HUES48 (cell line): ENCODE results near the gene TMBIM6.
"Not testable (repeated sequence)": the region's sequence is repeated elsewhere in the genome, so short reads cannot be mapped to it uniquely, and the experiment has no call there.

ENCODE experiments used
- H3K27ac ChIP-seq: one replicate; pipeline ENCODE4 v1.7.0; 2013; ENCODE audit warnings: low read depth, low read length, inconsistent platforms
- H3K27me3 ChIP-seq: 2 replicates; pipeline ENCODE4 v1.6.1; 2013; ENCODE audit warnings: mild to moderate bottlenecking, low read length; ENCODE audit not compliant: control insufficient read depth, insufficient read depth
- H3K36me3 ChIP-seq: 2 replicates; pipeline ENCODE4 v1.6.1; 2013; ENCODE audit warnings: low read length; ENCODE audit not compliant: control insufficient read depth, insufficient read depth
- H3K4me1 ChIP-seq: 2 replicates; pipeline ENCODE4 v1.6.1; 2013; ENCODE audit warnings: mild to moderate bottlenecking, low read length; ENCODE audit not compliant: control insufficient read depth, insufficient read depth
- H3K4me3 ChIP-seq: 2 replicates; pipeline ENCODE4 v1.5.1; 2013; ENCODE audit warnings: mild to moderate bottlenecking, low read depth, low read length
- H3K9ac ChIP-seq: 2 replicates; pipeline ENCODE4 v1.6.1; 2013; ENCODE audit warnings: mild to moderate bottlenecking, low read depth, low read length, moderate library complexity
- H3K9me3 ChIP-seq: 2 replicates; pipeline ENCODE4 v1.6.1; 2013; ENCODE audit warnings: low read length; ENCODE audit not compliant: control insufficient read depth, insufficient read depth

The TMBIM6 gene

DNA sequence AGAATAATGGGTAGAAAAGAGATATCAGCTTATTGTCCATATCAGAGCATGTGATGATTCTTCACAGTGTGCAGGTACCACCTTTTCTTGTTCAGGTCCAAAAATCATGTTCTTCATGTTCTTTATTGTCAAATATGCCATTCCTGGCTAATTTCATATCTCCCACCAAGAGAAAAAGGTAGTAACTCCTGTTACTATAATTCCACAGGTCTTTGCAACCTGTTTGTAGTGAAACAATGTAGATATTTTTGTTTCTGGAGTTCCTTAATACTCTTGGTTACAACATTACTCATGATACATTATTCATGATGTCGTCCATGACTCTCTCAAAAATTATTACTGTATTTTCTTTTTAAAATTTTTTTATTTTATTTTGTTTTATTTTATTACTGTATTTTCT is 11.3 kb upstream of the TMBIM6 start:
- no peak overlapping the region for H3K9ac ChIP-seq
- H3K4me1 ChIP-seq, result no peaks in the 10 kb centered on the region
- no peak overlapping the region for H3K4me3 ChIP-seq
- no peaks in the 10 kb centered on the region for H3K27me3 ChIP-seq
- H3K27ac ChIP-seq, result no peak overlapping the region
- H3K36me3 ChIP-seq, result no peaks in the 10 kb centered on the region
- H3K9me3 ChIP-seq, result no peaks in the 10 kb centered on the region

DNA sequence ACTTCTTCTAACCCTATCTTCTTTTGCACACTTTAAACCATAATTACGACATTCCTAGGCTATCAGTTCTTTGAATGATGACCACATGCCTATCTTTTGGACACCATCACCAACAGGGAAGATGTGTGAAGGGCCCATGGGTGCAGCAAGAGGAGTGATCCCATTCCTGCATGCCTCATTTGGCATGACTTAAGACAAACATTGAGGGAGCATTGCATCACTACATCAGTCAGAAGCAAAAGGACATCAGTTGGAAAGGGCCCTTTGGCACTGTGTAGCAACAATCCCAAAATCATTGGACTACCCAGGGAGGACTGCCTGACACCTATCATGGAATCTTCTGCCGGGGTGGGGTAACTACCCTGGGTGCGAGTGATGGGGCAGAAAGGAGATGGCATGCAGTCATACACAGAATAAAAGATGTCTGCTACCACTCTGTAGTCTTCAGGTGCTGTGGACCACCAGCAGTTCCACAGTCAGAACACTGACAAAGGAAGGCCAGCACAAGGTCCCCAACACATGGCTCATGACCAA is 10.7 kb upstream of the TMBIM6 start:
- Histone ChIP-seq H3K9me3 (no peaks in the 10 kb centered on the region), H3K9ac (no peak overlapping the region), H3K27ac (no peak overlapping the region), H3K4me3 (no peak overlapping the region), H3K4me1 (no peaks in the 10 kb centered on the region), H3K27me3 (no peaks in the 10 kb centered on the region), H3K36me3 (no peaks in the 10 kb centered on the region)

DNA sequence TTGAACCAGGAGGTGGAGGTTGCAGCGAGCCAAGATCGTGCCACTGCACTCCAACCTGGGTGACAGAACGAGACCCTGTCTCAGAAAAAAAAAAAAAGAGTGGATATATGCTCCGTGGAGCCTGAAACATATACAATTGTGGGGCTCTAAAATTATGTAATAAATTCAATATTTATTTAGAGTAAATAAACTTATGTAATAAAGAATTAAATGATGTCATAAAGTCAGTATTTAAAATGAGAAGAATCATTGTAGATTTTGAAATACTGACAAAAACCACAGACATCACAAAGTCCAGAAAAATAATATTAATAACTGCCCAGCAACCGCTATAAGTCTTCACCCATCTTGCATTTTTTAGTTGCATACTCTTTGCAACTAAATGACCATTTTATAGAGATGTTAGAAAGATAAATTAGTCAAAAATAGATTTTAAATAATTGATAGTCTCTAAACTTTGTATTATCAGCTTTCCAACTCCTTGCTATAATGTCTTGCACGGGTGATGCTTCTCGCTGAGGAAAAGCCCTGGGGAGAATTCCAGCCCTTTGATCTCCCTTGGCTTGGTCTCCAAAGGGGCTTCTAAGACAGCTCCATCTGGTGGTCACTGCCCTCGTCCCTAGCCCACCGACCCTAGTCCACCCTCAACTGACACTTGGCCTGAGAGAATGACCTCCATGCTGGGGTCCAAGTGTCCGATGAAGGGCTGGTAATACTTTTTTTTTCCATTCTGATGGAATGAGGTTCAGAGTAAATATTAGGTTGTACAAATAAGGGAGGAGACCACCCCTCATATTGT is 7.9 kb upstream of the TMBIM6 start:
- no peaks in the 10 kb centered on the region for H3K27me3 ChIP-seq
- H3K4me1 ChIP-seq, result no peaks in the 10 kb centered on the region
- H3K9me3 ChIP-seq, result no peaks in the 10 kb centered on the region
- H3K9ac ChIP-seq, result no peak overlapping the region
- no peaks in the 10 kb centered on the region for H3K36me3 ChIP-seq
- no peak overlapping the region for H3K27ac ChIP-seq
- H3K4me3 ChIP-seq, result no peak overlapping the region

DNA sequence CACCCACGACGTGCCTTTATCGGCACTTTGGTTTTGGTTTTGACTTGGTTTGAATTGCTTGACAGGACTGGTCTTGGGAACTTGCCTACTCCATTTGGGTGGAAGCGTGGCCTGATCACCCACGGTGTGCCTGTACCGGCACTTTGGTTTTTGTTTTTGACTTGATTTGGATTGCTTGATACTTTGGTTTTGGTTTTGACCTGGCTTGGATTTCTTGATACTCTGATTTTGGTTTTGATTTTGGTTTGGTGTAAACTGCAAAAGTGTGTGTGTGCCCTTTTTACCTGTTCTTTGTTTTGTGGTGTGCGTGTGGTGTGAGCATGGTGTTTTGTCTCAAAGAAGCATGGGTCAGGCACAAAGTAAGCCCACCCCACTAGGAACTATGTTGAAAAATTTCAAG is 6.5 kb upstream of the TMBIM6 start:
- not testable (repeated sequence) for H3K36me3 ChIP-seq, H3K27me3 ChIP-seq, H3K9me3 ChIP-seq, H3K27ac ChIP-seq, H3K9ac ChIP-seq, H3K4me3 ChIP-seq, H3K4me1 ChIP-seq

DNA sequence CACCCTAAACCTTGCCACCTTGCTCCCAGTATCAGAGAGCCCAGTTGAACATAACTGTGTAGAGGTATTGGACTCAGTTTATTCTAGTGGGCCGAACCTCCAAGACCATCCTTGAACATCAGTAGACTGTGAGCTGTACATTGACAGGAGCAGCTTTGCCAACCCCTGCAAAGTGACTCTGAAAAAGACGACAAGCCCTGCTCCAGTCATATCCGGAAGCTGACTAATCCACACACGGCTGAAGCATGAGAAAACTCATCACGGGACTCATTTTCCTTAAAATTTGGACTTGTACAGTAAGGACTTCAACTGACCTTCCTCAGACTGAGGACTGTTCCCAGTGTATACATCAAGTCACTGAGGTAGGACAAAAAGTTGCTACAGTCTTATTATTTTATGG is 2.6 kb upstream of the TMBIM6 start:
- H3K36me3 ChIP-seq, H3K27me3 ChIP-seq, H3K9ac ChIP-seq, H3K9me3 ChIP-seq, H3K4me3 ChIP-seq, H3K27ac ChIP-seq, H3K4me1 ChIP-seq: not testable (repeated sequence)

DNA sequence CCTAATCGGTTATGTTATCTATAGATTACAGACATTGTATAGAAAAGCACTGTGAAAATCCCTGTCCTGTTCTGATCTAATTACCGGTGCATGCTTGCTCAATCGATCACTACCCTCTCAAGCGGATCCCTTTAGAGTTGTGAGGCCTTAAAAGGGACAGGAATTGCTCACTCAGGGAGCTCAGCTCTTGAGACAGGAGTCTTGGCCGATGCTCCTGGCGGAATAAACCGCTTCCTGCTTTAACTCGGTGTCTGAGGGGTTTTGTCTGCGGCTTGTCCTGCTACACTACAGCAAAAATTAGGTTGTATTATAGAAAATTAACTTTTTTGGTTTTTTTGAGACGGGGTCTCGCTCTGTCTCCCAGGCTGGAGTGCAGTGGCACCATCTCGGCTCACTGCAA is 1.1 kb upstream of the TMBIM6 start:
- not testable (repeated sequence) for H3K9me3 ChIP-seq, H3K36me3 ChIP-seq, H3K4me1 ChIP-seq, H3K27me3 ChIP-seq, H3K27ac ChIP-seq, H3K4me3 ChIP-seq, H3K9ac ChIP-seq

DNA sequence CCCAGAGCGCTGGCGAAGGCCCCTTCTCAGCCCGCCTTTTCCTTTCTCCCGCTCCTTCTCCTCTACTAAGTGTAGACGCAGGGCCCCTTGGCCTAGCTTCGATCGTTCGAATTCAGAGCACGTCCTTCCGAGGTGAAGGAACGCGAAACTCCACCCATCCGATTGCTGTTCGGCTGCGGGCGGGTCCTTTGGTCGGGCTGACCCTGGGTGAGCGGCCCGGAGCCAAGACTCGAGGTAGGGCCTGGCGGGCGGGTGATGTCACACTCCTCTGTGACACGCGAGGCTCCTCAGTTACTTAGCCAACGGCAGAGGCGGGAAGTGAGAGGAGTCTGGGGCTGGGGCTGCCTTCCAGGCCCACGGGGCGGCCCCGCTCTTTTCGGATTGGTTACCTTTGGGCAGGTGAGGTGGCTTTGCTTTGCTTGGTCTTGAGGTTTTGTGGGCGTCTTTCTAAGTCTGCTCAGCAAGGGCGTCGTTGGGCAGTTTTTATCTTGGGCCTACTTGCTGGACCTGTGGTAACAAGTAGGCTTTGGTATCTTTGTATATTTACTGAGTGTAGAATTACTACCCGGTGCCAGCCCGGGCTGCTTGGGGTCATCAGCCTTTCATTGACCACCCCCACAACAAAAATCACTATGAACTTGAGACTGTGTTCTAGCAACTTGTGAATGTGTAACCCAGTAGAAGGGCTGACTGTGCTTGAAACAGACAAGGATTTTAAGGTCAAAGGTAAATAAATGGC is 694 bp downstream of the TMBIM6 start:
- peaks cover 8% of the 10 kb centered on the region for H3K4me1 ChIP-seq
- peak overlapping the region; percentile 100 for H3K4me3 ChIP-seq
- H3K9me3 ChIP-seq, result no peaks in the 10 kb centered on the region
- peak overlapping the region; percentile 99 for H3K27ac ChIP-seq
- H3K27me3 ChIP-seq, result no peaks in the 10 kb centered on the region
- H3K36me3 ChIP-seq, result no peaks in the 10 kb centered on the region; the same call in 1 of the 2 replicates
- peak overlapping the region; percentile 98 for H3K9ac ChIP-seq

DNA sequence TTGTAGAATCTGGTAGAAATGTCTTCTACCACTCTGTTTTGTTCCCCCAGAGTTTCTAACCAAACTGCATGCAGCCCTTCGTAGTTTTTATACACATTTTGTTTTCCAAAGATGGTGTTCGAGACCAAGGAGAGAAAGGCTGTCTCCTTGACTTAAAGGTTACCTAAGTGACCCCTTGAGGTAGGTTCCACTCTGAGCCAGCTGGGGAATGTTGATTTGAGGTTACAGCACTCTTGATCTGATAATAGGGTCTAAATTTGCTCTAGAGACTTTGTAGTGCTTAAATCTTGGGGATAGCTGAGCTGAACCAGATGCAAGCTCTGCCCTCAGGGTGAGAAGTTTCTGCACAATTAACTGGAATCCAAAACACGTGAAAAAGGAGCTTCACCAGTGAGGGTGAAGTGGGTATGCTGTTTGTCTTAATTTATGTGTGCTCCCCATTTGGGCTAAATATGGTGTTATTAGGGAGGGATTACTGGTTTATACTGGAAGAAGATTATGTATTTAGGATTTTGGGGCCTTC is 3.1 kb downstream of the TMBIM6 start:
- Histone ChIP-seq H3K4me1 (peaks cover 15% of the 10 kb centered on the region), H3K27me3 (no peaks in the 10 kb centered on the region), H3K9ac (no peak overlapping the region), H3K27ac (no peak overlapping the region), H3K36me3 (peaks cover 8% of the 10 kb centered on the region; the same call in 1 of the 2 replicates), H3K4me3 (no peak overlapping the region), H3K9me3 (no peaks in the 10 kb centered on the region)

DNA sequence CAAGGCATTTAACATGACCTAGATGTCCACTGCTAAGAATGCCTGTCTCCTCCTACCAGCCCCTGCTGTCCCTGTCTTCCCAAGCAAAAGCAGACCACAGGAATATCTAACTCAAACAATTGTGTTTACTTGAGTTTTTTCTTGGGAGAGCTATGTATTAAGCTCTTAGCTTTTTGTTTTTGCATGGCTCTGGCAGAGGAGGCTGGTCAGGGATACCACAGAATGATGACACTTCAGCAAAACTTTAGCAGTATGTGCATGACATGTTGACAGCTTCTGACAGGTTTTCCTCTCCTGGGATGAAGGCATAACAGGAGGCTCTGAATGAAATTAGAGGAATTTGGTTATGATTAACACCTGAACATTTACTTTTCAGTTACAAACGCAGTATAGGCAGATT is 6.9 kb downstream of the TMBIM6 start:
- H3K27ac ChIP-seq, result no peak overlapping the region
- H3K4me3 ChIP-seq, result no peak overlapping the region
- H3K36me3 ChIP-seq, result peaks cover 19% of the 10 kb centered on the region

DNA sequence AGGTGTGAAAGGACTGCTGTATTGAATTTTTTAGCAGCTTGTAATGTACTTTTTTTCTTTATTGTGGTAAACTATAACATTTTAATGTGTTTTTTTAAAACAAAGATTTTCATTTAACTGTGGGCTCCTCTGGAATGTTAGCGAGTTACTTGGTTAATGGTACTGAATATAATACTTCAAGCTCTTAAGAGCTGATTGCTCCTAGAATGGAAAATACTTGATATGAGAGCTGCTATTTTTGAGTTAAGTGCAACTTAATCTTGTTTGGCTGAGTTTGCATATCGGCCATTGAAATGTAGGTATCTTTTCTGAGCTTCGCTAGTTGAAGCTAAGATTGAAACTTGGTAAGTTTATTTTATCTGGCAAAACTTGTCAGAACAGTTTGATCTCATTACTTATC is 7.4 kb downstream of the TMBIM6 start:
- H3K9me3 ChIP-seq, result no peaks in the 10 kb centered on the region
- H3K9ac ChIP-seq, result no peak overlapping the region
- no peaks in the 10 kb centered on the region for H3K27me3 ChIP-seq
- H3K27ac ChIP-seq, result no peak overlapping the region
- H3K36me3 ChIP-seq, result peaks cover 24% of the 10 kb centered on the region
- no peak overlapping the region for H3K4me3 ChIP-seq
- H3K4me1 ChIP-seq, result peaks cover 23% of the 10 kb centered on the region

More for the DNA sequence above, 6.9 kb downstream of the TMBIM6 start:
- Histone ChIP-seq H3K27me3 (no peaks in the 10 kb centered on the region), H3K9ac (no peak overlapping the region), H3K9me3 (no peaks in the 10 kb centered on the region), H3K4me1 (peaks cover 27% of the 10 kb centered on the region)
